Measurements from ENCODE around the gene NDUFAF7.
"Not testable (repeated sequence)": the region's sequence is repeated elsewhere in the genome, so short reads cannot be mapped to it uniquely, and the experiment has no call there.

NDUFAF7 gene

GRCh38 chr2:37287966-37288365, 56.5 kb downstream of the NDUFAF7 start:
- no peak for DNase-seq (ENCODE audit: extremely low read depth, insufficient read length)
- Histone ChIP-seq H3K36me3 (ENCODE audit: control insufficient read depth, insufficient read depth, low read length) (no peaks in the 10 kb centered on the region), H3K27me3 (replicated peaks; ENCODE audit: control insufficient read depth, insufficient read depth, low read length) (no peaks in the 10 kb centered on the region), H3K4me3 (replicated peaks; ENCODE audit: low read depth, low read length) (no peak overlapping the region)
- peak; percentile 22 for TF ChIP-seq CTCF (IDR thresholded peaks at IDR 0.05; ENCODE audit: insufficient read depth, low read length, poor library complexity, severe bottlenecking)

GRCh38 chr2:37291680-37292079, 60.2 kb downstream of the NDUFAF7 start:
- H3K27me3 ChIP-seq (replicated peaks; ENCODE audit: control insufficient read depth, insufficient read depth, low read length), result no peaks in the 10 kb centered on the region
- no peak overlapping the region for H3K4me3 ChIP-seq (replicated peaks; ENCODE audit: low read depth, low read length)
- H3K36me3 ChIP-seq (ENCODE audit: control insufficient read depth, insufficient read depth, low read length), result no peaks in the 10 kb centered on the region
- no peak for DNase-seq (ENCODE audit: extremely low read depth, insufficient read length)
- TF ChIP-seq CTCF (IDR thresholded peaks at IDR 0.05; ENCODE audit: insufficient read depth, low read length, poor library complexity, severe bottlenecking), result no peak

- H3K4me3 ChIP-seq (replicated peaks; ENCODE audit: low read depth, low read length); H3K27me3 ChIP-seq (replicated peaks; ENCODE audit: control insufficient read depth, insufficient read depth, low read length); H3K36me3 ChIP-seq (ENCODE audit: control insufficient read depth, insufficient read depth, low read length); DNase-seq (ENCODE audit: extremely low read depth, insufficient read length): not testable (repeated sequence)
Measured at GRCh38 chr2:37294858-37295257, 63.4 kb downstream of the NDUFAF7 start.

GRCh38 chr2:37295469-37296073, 64.1 kb downstream of the NDUFAF7 start:
- DNase-seq (ENCODE audit: extremely low read depth, insufficient read length), result no peak
- no peaks in the 10 kb centered on the region for H3K27me3 ChIP-seq (replicated peaks; ENCODE audit: control insufficient read depth, insufficient read depth, low read length)
- H3K4me3 ChIP-seq (replicated peaks; ENCODE audit: low read depth, low read length), result no peak overlapping the region
- H3K36me3 ChIP-seq (ENCODE audit: control insufficient read depth, insufficient read depth, low read length), result no peaks in the 10 kb centered on the region
- no peak for TF ChIP-seq CTCF (IDR thresholded peaks at IDR 0.05; ENCODE audit: insufficient read depth, low read length, poor library complexity, severe bottlenecking)

GRCh38 chr2:37297632-37298031, 66.2 kb downstream of the NDUFAF7 start:
- H3K4me3 ChIP-seq (replicated peaks; ENCODE audit: low read depth, low read length), result no peak overlapping the region
- no peaks in the 10 kb centered on the region for H3K36me3 ChIP-seq (ENCODE audit: control insufficient read depth, insufficient read depth, low read length)
- no peaks in the 10 kb centered on the region for H3K27me3 ChIP-seq (replicated peaks; ENCODE audit: control insufficient read depth, insufficient read depth, low read length)
- no peak for DNase-seq (ENCODE audit: extremely low read depth, insufficient read length)
- TF ChIP-seq CTCF (IDR thresholded peaks at IDR 0.05; ENCODE audit: insufficient read depth, low read length, poor library complexity, severe bottlenecking), result no peak
